HUES6 (cell line): ENCODE measurements around the gene P2RY6.

ENCODE experiments used
- H3K27ac ChIP-seq: 2 replicates; pipeline ENCODE4 v1.7.0; 2013; ENCODE audit warnings: low read depth, mild to moderate bottlenecking, low read length, inconsistent platforms
- H3K27me3 ChIP-seq: 2 replicates; pipeline ENCODE4 v1.6.1; 2013; ENCODE audit warnings: low read length; ENCODE audit not compliant: control insufficient read depth, insufficient read depth
- H3K36me3 ChIP-seq: 2 replicates; pipeline ENCODE4 v1.6.1; 2013; ENCODE audit warnings: low read length; ENCODE audit not compliant: control insufficient read depth, insufficient read depth
- H3K4me1 ChIP-seq: 2 replicates; pipeline ENCODE4 v1.6.1; 2013; ENCODE audit warnings: low read length; ENCODE audit not compliant: control insufficient read depth, insufficient read depth
- H3K4me3 ChIP-seq: 2 replicates; pipeline ENCODE4 v1.5.1; 2013; ENCODE audit warnings: low read depth, low read length
- H3K9ac ChIP-seq: one replicate; pipeline ENCODE4 v1.6.1; 2013; ENCODE audit warnings: mild to moderate bottlenecking, low read length
- H3K9me3 ChIP-seq: 2 replicates; pipeline ENCODE4 v1.6.1; 2013; ENCODE audit warnings: low read depth, low read length; ENCODE audit not compliant: control insufficient read depth, insufficient read depth

The P2RY6 gene

GRCh38 chr11:73239111-73239521 lies 33.0 kb upstream of the P2RY6 start:
- H3K9me3 ChIP-seq = no peaks in the 10 kb centered on the region

GRCh38 chr11:73239571-73240189 lies 32.5 kb upstream of the P2RY6 start:
- Histone ChIP-seq H3K4me3 (no peak overlapping the region), H3K27me3 (no peaks in the 10 kb centered on the region), H3K27ac (no peak overlapping the region), H3K36me3 (no peaks in the 10 kb centered on the region), H3K4me1 (peaks cover 6% of the 10 kb centered on the region), H3K9ac (no peak overlapping the region), H3K9me3 (no peaks in the 10 kb centered on the region)

More at GRCh38 chr11:73239111-73239521, 33.0 kb upstream of the P2RY6 start:
- H3K36me3 ChIP-seq = no peaks in the 10 kb centered on the region
- H3K4me3 ChIP-seq = no peak overlapping the region
- no peak overlapping the region for H3K27ac ChIP-seq
- no peaks in the 10 kb centered on the region for H3K27me3 ChIP-seq
- no peak overlapping the region for H3K9ac ChIP-seq
- H3K4me1 ChIP-seq = peaks cover 6% of the 10 kb centered on the region

GRCh38 chr11:73240190-73240781 lies 31.9 kb upstream of the P2RY6 start:
- H3K9me3 ChIP-seq = no peaks in the 10 kb centered on the region
- peaks cover 10% of the 10 kb centered on the region for H3K4me1 ChIP-seq
- H3K36me3 ChIP-seq = no peaks in the 10 kb centered on the region
- no peak overlapping the region for H3K27ac ChIP-seq
- no peak overlapping the region for H3K9ac ChIP-seq
- H3K27me3 ChIP-seq = no peaks in the 10 kb centered on the region
- H3K4me3 ChIP-seq = no peak overlapping the region

GRCh38 chr11:73241300-73241699 lies 30.8 kb upstream of the P2RY6 start:
- H3K27me3 ChIP-seq = no peaks in the 10 kb centered on the region
- no peak overlapping the region for H3K27ac ChIP-seq
- H3K36me3 ChIP-seq = no peaks in the 10 kb centered on the region
- no peak overlapping the region for H3K9ac ChIP-seq
- no peaks in the 10 kb centered on the region for H3K9me3 ChIP-seq
- peaks cover 10% of the 10 kb centered on the region for H3K4me1 ChIP-seq
- no peak overlapping the region for H3K4me3 ChIP-seq

GRCh38 chr11:73242251-73243092 lies 29.7 kb upstream of the P2RY6 start:
- H3K27ac ChIP-seq = no peak overlapping the region

GRCh38 chr11:73243093-73243485 lies 29.0 kb upstream of the P2RY6 start:
- H3K9ac ChIP-seq = no peak overlapping the region
- H3K9me3 ChIP-seq = no peaks in the 10 kb centered on the region
- H3K36me3 ChIP-seq = no peaks in the 10 kb centered on the region
- H3K27me3 ChIP-seq = no peaks in the 10 kb centered on the region
- H3K4me3 ChIP-seq = no peak overlapping the region
- H3K4me1 ChIP-seq = peaks cover 10% of the 10 kb centered on the region
- H3K27ac ChIP-seq = no peak overlapping the region

More at GRCh38 chr11:73242251-73243092, 29.7 kb upstream of the P2RY6 start:
- peak overlapping the region; percentile 55 for H3K4me3 ChIP-seq
- H3K27me3 ChIP-seq = no peaks in the 10 kb centered on the region
- no peaks in the 10 kb centered on the region for H3K9me3 ChIP-seq
- H3K36me3 ChIP-seq = no peaks in the 10 kb centered on the region
- peaks cover 10% of the 10 kb centered on the region for H3K4me1 ChIP-seq
- no peak overlapping the region for H3K9ac ChIP-seq

GRCh38 chr11:73244589-73245240 lies 27.4 kb upstream of the P2RY6 start:
- Histone ChIP-seq H3K36me3 (no peaks in the 10 kb centered on the region), H3K9ac (no peak overlapping the region), H3K4me3 (no peak overlapping the region), H3K4me1 (peaks cover 10% of the 10 kb centered on the region), H3K9me3 (no peaks in the 10 kb centered on the region), H3K27me3 (no peaks in the 10 kb centered on the region), H3K27ac (no peak overlapping the region)

GRCh38 chr11:73245461-73245860 lies 26.7 kb upstream of the P2RY6 start:
- Histone ChIP-seq H3K27ac (no peak overlapping the region), H3K4me3 (no peak overlapping the region)

GRCh38 chr11:73246303-73246702 lies 25.8 kb upstream of the P2RY6 start:
- no peaks in the 10 kb centered on the region for H3K27me3 ChIP-seq
- no peaks in the 10 kb centered on the region for H3K36me3 ChIP-seq
- H3K9me3 ChIP-seq = no peaks in the 10 kb centered on the region
- no peak overlapping the region for H3K9ac ChIP-seq
- no peak overlapping the region for H3K4me3 ChIP-seq
- H3K27ac ChIP-seq = no peak overlapping the region
- peaks cover 7% of the 10 kb centered on the region for H3K4me1 ChIP-seq

More at GRCh38 chr11:73245461-73245860, 26.7 kb upstream of the P2RY6 start:
- H3K4me1 ChIP-seq = peaks cover 7% of the 10 kb centered on the region
- no peaks in the 10 kb centered on the region for H3K36me3 ChIP-seq
- H3K9ac ChIP-seq = no peak overlapping the region
- no peaks in the 10 kb centered on the region for H3K9me3 ChIP-seq
- H3K27me3 ChIP-seq = no peaks in the 10 kb centered on the region

- Histone ChIP-seq H3K4me1 (peaks cover 4% of the 10 kb centered on the region; the same call in 1 of the 2 replicates), H3K9me3 (no peaks in the 10 kb centered on the region), H3K36me3 (no peaks in the 10 kb centered on the region), H3K27me3 (no peaks in the 10 kb centered on the region), H3K27ac (no peak overlapping the region), H3K4me3 (no peak overlapping the region), H3K9ac (no peak overlapping the region)
Observed at GRCh38 chr11:73248526-73249185, 23.5 kb upstream of the P2RY6 start.
